HG03135 (cell line): Measurements from ENCODE around the gene UBXN1.
"Not testable (repeated sequence)": the region's sequence is repeated elsewhere in the genome, so short reads cannot be mapped to it uniquely, and the experiment has no call there.

Experiments used
- ATAC-seq: cut with Tn5 transposase; IDR thresholded peaks from one replicate; pipeline ENCODE4 v1.9.1; 2021; ENCODE audit warnings: mild to moderate bottlenecking, moderate library complexity; ENCODE audit not compliant: unreplicated experiment

Gene UBXN1

DNA sequence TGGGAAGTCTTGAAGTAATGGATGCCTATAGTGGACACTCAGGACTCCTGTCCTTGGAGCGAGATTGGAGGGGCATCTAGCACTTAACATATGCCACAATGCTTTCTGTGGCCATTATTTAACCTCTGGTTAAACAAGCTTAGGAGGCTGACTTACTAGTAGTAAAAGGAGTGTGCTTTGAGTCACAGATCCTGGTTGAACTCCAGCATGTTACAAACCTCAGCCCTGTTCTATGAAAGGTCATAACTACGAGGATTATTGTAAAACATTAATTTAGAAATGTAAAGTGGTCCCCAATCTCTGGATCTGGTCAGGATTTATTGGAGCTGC, 5.7 kb downstream of the UBXN1 start:
- ATAC-seq, result no peak

DNA sequence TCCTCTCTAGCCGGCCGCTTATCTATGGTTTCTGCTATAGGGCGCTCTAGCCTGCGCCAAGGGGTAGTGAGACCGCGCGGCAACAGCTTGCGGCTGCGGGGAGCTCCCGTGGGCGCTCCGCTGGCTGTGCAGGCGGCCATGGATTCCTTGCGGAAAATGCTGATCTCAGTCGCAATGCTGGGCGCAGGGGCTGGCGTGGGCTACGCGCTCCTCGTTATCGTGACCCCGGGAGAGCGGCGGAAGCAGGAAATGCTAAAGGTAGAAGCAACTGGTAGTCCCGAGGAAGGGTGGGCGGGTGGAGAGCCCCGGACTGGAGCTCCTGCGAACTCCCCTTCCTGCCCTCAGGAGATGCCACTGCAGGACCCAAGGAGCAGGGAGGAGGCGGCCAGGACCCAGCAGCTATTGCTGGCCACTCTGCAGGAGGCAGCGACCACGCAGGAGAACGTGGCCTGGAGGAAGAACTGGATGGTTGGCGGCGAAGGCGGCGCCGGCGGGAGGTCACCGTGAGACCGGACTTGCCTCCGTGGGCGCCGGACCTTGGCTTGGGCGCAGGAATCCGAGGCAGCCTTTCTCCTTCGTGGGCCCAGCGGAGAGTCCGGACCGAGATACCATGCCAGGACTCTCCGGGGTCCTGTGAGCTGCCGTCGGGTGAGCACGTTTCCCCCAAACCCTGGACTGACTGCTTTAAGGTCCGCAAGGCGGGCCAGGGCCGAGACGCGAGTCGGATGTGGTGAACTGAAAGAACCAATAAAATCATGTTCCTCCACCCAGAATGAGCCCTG, 7.1 kb downstream of the UBXN1 start, which contains the start of the genes LBHD1 and UQCC3:
Gene LBHD1, minus strand, starts transcription at position 660 of the 782 bp plus-strand sequence. CDS start 2,236 bp downstream, outside the sequence.
Gene UQCC3, plus strand, starts transcription at position 66 of the 782 bp plus-strand sequence. Its CDS starts 73 bp downstream, at position 139.
- ATAC-seq, result peak; percentile 58

DNA sequence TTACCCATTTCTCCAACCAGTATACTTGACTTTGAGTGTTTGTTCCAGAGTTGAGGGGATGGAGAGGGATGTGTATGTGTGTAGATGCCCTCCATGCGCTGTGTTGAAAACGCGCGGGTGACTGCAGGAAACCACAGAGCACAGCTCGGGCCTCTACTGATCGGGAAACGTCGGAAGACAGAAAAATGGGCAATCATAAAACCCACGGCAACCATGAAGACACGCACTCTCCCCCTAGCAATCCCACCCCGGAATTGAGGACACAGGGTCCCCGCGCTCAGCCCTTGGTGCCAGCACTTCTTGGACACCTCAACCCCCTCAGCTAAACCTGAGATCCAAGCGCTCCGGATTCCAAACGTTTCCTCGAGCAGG, 7.7 kb downstream of the UBXN1 start:
- ATAC-seq, result peak; percentile 8

DNA sequence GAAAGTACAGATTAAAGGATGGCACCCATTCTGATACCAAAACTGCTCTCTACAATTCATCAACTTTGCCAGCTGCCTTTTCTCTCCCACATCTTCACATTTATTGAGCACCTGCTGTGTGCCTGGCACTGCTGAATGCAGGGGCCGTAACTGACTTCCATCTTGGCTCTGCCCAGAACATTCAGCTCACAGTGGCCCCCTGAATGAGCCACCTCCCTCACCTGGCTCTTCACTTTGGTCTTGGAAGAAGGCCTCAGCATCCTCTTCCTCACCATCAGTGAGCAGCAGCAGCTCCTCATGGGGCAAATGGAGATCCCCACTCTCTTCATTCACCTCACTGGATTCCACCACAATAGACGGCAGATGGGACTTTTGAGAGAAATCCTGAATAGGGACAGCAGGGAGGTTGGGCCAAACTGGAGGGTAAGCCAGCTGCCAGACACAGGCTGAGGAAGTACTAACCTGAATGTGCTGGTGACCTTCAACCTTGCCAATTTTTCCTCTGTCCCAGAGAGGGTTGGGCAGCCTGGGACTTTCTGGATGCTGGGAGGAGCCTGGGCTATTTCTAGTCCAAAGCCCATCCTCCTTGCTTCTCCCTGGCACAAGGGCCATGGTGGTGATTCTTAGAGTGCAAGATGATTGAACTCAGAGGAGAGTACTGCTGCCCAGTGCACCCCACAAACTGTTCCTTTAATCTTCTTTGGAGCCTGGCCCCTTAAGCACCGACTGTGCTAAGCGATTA, 9.3 kb downstream of the UBXN1 start:
- no peak for ATAC-seq

DNA sequence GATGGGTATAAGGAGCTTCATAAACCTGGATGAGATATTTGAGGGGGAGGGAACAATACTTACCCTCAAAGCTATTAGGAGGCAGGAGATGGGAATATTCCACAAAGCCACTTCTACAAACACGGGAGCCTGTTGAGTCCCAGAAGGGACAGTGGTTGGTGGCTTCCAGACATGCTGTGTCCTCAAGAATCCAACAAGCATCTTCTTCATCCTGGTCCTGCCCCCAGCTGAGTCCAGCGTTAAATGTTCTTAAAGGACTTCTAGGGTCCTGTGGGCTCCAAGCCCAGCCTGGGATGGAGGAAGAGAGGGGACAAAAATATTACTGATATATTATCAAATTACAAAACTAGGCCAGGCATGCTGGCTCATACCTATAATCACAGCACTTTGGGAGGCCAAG, 11.4 kb downstream of the UBXN1 start:
- no peak for ATAC-seq

DNA sequence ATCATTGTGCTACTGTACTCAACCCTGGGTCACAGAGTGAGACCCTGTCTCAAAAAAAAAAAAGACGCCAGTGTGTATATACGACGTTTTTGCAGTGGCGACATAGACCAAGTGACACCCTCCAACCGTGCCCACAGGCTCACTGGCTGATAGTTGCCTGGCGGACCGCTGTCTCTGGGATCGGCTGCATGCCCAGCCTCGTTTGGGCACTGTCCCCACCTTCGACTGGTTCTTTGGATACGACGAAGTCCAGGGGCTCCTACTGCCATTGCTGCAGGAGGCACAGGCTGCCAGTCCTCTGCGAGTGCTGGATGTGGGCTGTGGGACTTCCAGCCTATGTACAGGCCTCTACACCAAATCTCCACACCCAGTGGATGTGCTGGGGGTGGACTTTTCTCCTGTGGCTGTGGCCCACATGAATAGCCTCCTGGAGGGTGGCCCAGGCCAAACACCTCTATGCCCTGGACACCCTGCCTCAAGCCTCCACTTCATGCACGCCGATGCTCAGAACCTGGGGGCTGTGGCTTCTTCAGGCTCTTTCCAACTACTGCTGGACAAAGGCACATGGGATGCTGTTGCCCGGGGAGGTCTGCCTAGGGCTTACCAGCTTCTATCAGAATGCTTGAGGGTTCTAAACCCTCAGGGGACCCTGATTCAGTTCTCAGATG, 12.5 kb downstream of the UBXN1 start:
- ATAC-seq, result no peak

DNA sequence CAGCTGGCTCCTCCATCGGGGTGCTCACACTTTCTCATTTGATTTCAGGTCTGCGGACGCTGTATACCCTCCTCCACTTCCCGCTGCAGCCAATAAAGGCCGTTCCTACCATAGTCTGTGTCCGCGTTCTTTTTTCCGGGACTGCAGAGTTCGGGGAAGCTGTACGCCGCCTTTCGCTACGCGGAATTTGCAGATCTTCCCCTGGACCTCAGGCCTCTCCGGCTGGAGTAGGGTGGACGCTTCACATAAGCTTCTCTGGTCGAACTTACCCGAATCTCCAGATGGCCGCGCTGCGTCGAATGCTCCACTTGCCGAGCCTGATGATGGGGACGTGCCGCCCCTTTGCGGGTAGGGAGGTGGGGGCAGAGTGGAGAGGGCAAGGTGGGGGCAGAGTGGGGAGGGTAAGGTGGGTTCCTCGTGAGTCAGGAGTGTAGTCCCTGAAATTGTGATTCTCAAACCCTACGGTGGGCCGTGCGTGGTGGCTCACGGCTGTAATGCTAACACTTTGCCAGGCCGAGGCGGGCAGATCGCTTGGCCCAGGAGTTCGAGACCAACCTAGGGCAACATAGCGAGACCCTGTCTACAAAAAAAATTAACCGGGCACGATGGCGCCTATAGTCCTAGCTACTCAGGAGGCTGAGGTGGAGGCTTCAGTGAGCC, 13.1 kb downstream of the UBXN1 start:
- peak; percentile 3 for ATAC-seq

DNA sequence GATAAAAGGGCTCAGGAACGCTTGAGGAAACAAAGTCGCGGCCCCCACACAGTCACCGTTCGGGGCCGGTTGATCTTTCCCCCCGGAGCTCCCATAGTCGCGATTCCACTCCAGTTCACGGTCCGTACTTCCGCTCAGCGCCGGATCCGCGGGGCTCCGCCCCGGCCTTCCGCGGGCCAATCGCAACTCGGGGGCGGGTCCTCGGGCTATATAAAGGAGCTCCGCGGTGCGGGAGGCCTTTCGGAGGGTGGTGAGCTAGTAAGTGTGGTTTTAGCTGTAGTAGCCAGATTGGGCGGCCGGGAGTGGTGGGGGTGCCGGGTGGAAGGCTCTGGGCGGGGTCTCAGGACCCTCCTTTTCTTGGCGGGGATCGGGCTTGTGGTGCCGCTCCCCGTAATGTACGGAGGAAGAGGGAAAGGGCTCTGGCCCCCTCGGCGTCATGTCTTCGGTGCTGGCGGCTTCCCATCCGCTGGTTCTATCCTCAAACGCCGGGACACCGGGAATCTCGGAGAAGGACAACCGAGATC, 13.7 kb downstream of the UBXN1 start, which contains the start of the genes C11orf98 and CSKMT:
Gene C11orf98, minus strand, starts transcription at position 136 of the 524 bp plus-strand sequence. Its CDS starts 41 bp downstream, at position 95.
Gene CSKMT, plus strand, starts transcription at position 238 of the 524 bp plus-strand sequence. CDS start 568 bp downstream, outside the sequence.
- ATAC-seq, result peak; percentile 79

DNA sequence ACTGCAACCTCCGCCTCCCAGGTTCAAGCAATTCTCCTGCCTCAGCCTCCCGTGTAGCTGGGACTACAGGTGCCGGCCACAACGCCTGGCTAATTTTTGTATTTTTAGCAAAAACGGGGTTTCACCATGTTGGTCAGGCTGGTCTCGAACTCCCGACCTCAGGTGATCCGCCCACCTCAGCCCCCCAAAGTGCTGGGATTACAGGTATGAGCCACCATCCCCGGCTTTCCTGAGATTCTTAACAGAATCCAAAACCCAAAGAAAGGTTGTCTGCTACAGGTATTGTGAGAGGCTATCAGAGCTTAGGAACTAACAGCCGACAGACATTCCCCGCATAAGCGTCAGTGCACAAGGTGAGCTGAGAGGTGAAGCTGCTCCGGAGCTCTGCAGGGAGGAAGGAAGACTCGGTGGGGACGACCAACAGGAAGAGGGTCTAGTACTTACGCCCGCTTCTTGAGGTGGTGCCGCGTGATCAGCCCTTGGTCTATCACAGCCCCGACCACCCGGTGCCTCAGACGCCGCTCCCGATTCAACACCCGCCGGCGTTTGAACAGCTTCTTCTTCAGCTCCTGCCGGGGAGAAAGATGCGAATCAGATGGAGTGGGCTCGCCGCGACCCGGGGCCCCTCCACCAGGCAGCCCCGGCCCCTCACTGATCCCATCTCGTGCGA, 14.3 kb downstream of the UBXN1 start:
- peak; percentile 39 for ATAC-seq

DNA sequence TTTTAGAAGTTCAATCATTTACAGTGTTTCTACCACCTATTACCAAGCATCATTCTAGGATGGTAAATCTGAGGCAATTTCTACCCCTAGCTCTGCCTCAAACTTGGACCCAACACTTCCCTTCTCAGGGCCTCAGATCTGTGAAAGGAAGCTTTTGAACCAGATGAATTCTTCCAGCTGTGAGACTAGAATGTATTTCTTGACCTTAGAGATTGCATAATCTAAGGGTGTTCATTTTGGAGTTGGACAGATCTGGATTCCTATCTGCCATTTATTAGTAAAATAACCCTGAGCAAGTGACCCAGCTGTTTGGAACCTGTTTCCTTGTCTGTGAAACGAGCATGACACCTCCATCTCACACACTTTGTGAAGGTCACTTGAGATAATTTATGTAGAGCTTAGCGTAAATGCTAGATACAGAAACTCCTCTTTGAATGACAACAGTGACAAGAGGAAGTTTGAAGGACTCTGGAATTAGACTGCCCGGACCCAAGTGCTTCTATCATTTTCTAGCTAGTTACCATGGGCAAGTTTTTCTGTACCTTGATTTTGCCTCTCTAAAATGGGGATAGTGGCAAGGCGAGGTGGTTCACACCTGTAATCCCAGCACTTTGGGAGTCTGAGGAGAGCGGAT, 22.0 kb downstream of the UBXN1 start:
- no peak for ATAC-seq

DNA sequence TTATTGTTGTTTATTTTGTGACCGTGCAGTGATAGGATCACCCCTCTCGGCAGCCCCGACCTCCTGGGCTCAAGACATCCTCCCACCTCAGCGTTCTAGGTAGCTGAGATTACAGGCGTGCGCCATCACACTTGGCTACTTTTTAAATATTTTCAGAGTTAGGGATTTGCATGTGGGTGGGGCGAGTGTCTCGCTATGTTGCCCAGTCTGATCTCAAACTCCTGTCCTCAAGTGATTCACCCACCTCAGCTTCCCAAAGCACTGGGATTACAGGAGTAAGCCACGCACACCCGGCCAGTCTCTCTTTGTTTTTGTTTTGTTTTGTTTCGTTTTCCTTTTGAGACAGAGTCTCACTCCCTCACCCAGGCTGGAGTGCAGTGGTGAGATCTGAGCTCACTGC, 24.6 kb downstream of the UBXN1 start:
- ATAC-seq, result no peak

DNA sequence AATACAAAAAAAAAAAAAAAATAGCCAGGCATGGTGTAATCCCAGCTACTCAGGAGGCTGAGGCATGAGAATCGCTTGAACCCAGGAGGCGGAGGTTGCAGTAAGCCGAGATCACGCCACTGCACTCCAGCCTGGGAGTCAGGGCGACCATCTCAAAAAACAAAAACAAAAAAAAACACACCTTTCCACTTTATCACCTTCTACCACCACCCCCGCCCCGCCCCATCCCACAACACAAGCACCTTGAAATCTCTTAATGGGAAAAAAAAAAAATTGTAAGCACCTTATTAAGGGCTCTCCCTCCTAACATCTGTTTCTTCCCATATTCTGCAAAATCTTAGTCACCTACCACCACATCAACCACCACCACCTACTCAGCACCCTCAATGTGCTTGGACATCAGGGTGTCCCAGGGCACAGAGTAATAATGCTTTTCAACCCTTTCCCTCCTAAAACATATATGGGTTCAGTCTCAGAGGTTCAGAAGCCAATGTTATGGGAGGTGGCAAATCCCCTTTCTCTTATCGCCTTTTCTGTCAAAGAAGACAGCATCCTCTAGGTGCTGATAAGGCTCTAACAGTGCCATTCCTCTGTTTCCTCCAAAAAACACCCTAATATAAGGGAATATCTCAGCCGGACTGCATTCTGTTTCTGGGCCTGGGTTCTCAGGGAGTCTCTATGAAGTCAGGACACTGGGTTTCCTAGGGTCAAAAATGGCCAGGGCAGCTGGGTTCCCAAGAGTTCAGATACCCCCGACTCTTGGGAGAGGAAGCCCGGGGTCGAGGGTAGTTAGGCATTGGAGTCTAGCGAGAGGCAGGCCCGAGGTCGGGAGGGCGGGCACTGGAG, 26.5 kb downstream of the UBXN1 start:
- ATAC-seq, result peak; percentile 15

DNA sequence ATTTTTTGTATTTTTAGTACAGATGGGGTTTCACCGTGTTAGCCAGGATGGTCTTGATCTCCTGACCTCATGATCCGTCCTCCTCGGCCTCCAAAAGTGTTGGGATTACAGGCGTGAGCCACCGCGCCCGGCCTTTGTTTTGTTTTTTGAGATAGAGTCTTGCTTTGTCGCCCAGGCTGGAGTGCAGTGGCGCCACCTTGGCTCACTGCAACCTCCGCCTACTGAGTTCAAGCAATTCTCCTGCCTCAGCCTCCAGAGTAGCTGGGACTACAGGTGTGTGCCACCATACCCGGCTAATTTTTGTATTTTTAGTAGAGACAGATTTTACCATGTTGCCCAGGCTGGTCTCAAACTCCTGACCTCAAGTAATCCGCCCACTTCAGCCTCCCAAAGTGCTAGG, 28.6 kb downstream of the UBXN1 start:
- not testable (repeated sequence) for ATAC-seq

DNA sequence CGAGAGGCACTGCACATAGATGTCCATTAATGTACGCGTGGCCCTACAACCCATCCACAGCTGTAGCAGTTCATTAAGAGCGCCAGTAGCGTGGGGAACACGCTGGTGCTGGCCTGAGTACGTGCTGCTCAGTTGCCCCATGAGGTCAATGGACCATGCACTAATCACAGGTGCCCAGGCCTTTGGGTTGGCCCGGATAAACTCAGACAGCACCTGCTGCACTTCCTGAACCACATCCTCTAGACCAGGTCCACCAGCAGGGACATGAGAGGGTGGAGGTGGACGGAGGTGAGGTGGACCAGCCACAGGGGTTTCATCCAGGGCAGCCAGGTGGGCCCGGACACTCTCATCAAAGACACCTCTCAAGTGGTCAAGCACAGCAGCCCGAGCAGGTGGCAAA, 29.4 kb downstream of the UBXN1 start:
- ATAC-seq, result no peak

DNA sequence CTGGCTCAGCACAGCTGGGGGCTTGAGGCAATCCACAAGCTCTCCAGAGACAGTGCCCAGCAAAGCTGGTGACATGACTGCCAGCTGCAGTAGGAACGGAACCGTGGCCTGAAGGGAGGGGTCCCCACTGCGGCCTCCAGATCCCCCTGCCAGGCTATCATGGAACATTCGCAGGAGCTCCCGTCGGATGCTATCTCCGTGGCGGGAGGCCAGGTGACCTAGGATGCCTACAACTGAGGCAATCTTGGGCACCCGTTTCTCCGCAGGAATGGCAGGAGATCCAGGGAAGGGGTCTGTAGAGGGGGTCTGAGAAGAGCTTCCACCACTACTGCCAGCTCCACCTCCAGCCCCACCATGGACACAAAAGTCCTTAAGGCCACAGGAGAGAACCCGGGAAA, 29.9 kb downstream of the UBXN1 start:
- no peak for ATAC-seq

DNA sequence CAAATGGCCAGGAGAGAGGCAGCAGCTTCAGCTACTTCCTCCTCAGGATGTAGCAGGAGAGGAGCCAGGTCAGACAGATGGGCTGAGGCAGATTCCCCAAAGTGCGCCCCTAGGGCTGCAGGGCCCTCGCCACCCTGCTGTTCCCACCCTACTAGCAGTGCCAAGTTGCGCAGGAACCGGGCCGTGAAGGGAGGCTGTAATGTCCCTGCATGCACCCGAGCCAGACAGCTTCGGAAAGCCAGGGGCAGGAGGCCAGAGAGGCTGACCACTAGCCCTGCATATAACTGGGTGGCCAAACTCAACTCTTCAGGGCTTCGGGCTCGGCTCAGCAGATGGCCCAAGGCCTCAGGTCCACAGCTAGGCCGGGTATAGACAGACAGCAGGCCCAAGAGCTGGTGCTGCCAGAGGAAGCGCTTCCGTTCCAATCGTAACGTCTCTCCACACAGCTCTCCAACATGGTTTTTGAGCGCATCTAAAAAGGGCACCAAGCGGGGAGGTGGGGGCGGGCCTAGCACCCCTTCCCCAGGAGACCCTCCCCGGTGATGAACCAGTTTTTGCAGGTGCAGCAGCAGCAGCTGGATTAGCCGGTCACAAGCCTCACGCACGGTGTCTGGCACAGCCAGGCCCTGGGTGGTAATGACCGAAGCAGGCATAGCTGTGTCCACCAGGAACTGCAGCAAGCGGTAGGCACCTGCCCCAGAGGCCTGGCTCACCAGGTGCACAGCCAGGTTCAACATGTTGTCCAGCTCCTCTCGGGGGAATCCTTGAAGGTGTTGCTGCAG, 30.5 kb downstream of the UBXN1 start:
- no peak for ATAC-seq

DNA sequence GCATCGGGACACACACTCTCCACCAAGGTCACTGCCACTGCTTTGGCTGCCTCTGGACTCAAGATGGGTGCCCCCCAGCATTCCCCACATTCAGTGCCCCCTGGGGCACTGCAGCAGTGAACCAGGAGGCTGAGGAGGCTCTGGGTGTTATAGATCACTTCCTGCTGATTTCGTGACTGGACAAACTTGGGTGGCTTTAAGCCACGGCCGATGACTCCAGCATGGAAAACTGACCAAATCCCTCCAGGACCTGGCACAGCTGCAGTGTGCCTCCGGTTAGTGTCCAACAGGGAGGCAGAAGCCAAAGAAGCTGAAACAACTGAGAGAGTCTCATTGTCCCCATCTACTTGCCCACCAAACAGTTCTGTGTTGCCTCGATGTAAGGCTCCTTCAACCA, 31.3 kb downstream of the UBXN1 start:
- no peak for ATAC-seq
